ENCODE data around the gene HOXA9.

Gene HOXA9

DNA sequence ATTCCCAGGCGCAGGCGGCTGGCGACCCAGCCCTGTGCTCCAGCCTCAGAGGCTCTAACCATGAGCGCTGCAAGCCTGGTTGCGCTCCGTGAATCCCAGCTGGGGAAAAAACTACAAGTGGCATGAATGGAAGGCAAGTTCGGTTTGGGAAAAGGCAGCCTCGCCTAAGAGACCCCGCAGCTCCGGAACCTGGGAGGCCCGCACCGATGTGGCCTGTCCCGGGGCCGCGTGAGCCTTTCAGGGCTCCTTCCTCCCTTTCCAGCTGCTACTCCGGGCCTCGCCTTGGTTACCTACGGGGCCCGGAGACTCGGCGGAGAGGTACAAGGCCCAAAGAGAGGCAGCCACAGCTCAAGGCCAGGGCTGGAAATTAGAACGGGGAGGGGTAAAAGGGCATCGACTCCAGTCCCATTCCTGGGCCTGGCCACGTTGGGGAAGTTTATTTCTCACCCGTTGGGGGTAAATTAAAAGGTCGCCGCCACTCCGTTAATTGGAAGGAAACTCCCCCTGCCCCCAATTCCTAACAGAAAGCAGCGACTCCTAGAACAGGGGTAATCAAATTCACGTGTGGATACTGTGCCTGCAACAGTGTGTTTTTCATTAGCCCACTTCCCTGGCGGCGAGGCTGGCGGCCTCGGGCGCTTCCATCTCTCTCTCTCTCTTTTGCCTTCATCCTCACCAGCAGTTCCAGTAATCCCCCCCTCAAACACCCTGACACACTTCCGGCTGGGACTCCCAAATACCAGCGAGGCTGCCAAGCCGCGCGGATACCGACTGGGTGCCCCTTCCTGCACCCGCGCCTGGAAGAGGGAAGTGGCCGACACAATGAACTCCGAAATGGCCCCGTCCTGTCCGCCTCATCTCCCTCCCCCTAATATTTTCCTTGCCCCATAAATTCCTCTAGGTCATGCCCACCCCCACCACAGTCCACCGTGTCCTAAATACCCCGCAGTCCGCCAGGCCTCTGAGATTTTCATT lies 1.5 kb upstream of the HOXA9 start (continued):
- TF ChIP-seq, protein P1, sequence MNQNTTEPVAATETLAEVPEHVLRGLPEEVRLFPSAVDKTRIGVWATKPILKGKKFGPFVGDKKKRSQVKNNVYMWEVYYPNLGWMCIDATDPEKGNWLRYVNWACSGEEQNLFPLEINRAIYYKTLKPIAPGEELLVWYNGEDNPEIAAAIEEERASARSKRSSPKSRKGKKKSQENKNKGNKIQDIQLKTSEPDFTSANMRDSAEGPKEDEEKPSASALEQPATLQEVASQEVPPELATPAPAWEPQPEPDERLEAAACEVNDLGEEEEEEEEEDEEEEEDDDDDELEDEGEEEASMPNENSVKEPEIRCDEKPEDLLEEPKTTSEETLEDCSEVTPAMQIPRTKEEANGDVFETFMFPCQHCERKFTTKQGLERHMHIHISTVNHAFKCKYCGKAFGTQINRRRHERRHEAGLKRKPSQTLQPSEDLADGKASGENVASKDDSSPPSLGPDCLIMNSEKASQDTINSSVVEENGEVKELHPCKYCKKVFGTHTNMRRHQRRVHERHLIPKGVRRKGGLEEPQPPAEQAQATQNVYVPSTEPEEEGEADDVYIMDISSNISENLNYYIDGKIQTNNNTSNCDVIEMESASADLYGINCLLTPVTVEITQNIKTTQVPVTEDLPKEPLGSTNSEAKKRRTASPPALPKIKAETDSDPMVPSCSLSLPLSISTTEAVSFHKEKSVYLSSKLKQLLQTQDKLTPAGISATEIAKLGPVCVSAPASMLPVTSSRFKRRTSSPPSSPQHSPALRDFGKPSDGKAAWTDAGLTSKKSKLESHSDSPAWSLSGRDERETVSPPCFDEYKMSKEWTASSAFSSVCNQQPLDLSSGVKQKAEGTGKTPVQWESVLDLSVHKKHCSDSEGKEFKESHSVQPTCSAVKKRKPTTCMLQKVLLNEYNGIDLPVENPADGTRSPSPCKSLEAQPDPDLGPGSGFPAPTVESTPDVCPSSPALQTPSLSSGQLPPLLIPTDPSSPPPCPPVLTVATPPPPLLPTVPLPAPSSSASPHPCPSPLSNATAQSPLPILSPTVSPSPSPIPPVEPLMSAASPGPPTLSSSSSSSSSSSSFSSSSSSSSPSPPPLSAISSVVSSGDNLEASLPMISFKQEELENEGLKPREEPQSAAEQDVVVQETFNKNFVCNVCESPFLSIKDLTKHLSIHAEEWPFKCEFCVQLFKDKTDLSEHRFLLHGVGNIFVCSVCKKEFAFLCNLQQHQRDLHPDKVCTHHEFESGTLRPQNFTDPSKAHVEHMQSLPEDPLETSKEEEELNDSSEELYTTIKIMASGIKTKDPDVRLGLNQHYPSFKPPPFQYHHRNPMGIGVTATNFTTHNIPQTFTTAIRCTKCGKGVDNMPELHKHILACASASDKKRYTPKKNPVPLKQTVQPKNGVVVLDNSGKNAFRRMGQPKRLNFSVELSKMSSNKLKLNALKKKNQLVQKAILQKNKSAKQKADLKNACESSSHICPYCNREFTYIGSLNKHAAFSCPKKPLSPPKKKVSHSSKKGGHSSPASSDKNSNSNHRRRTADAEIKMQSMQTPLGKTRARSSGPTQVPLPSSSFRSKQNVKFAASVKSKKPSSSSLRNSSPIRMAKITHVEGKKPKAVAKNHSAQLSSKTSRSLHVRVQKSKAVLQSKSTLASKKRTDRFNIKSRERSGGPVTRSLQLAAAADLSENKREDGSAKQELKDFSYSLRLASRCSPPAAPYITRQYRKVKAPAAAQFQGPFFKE (tag by site-specific recombination; IDR thresholded peaks at IDR 0.05; ENCODE audit: borderline replicate concordance) = no peak
- TF ChIP-seq ZNF433 (tag by site-specific recombination; IDR thresholded peaks at IDR 0.05; ENCODE audit: low read depth) (no peak), ZNF174 (tag by site-specific recombination; IDR thresholded peaks at IDR 0.05) (no peak), ZNF596 (tag by site-specific recombination; IDR thresholded peaks at IDR 0.05) (peak; percentile 52), ZNF266 (tag by site-specific recombination; IDR thresholded peaks at IDR 0.05; ENCODE audit: low read depth) (no peak), ZNF426 (tag by site-specific recombination; IDR thresholded peaks at IDR 0.05) (no peak), SP7 (tag by site-specific recombination; IDR thresholded peaks at IDR 0.05) (peak; percentile 11; the same call in 1 of the 2 replicates), ZNF544 (tag by site-specific recombination; IDR thresholded peaks at IDR 0.05) (no peak), ZNF19 (tag by site-specific recombination; IDR thresholded peaks at IDR 0.05; ENCODE audit: low read depth) (no peak), MYNN (tag by site-specific recombination; IDR thresholded peaks at IDR 0.05; ENCODE audit: borderline replicate concordance) (no peak), ZBTB21 (tag by site-specific recombination; IDR thresholded peaks at IDR 0.05) (no peak), ZNF510 (tag by site-specific recombination; IDR thresholded peaks at IDR 0.05; ENCODE audit: insufficient replicate concordance) (no peak), ZBTB8A (tag by site-specific recombination; IDR thresholded peaks at IDR 0.05) (peak; percentile 42; the same call in 1 of the 2 replicates), ZNF626 (tag by site-specific recombination; IDR thresholded peaks at IDR 0.05) (no peak), ZNF157 (tag by site-specific recombination; IDR thresholded peaks at IDR 0.05) (no peak), ZNF324 (tag by site-specific recombination; IDR thresholded peaks at IDR 0.05) (no peak), ZNF169 (tag by site-specific recombination; IDR thresholded peaks at IDR 0.05) (no peak)
- TF ChIP-seq, protein P2, sequence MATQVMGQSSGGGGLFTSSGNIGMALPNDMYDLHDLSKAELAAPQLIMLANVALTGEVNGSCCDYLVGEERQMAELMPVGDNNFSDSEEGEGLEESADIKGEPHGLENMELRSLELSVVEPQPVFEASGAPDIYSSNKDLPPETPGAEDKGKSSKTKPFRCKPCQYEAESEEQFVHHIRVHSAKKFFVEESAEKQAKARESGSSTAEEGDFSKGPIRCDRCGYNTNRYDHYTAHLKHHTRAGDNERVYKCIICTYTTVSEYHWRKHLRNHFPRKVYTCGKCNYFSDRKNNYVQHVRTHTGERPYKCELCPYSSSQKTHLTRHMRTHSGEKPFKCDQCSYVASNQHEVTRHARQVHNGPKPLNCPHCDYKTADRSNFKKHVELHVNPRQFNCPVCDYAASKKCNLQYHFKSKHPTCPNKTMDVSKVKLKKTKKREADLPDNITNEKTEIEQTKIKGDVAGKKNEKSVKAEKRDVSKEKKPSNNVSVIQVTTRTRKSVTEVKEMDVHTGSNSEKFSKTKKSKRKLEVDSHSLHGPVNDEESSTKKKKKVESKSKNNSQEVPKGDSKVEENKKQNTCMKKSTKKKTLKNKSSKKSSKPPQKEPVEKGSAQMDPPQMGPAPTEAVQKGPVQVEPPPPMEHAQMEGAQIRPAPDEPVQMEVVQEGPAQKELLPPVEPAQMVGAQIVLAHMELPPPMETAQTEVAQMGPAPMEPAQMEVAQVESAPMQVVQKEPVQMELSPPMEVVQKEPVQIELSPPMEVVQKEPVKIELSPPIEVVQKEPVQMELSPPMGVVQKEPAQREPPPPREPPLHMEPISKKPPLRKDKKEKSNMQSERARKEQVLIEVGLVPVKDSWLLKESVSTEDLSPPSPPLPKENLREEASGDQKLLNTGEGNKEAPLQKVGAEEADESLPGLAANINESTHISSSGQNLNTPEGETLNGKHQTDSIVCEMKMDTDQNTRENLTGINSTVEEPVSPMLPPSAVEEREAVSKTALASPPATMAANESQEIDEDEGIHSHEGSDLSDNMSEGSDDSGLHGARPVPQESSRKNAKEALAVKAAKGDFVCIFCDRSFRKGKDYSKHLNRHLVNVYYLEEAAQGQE (tag by site-specific recombination; IDR thresholded peaks at IDR 0.05) = no peak
- TF ChIP-seq, protein P3, sequence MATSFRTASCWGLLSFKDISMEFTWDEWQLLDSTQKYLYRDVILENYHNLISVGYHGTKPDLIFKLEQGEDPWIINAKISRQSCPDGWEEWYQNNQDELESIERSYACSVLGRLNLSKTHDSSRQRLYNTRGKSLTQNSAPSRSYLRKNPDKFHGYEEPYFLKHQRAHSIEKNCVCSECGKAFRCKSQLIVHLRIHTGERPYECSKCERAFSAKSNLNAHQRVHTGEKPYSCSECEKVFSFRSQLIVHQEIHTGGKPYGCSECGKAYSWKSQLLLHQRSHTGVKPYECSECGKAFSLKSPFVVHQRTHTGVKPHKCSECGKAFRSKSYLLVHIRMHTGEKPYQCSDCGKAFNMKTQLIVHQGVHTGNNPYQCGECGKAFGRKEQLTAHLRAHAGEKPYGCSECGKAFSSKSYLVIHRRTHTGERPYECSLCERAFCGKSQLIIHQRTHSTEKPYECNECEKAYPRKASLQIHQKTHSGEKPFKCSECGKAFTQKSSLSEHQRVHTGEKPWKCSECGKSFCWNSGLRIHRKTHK (tag by site-specific recombination; IDR thresholded peaks at IDR 0.05) = no peak
- TF ChIP-seq, protein P4, sequence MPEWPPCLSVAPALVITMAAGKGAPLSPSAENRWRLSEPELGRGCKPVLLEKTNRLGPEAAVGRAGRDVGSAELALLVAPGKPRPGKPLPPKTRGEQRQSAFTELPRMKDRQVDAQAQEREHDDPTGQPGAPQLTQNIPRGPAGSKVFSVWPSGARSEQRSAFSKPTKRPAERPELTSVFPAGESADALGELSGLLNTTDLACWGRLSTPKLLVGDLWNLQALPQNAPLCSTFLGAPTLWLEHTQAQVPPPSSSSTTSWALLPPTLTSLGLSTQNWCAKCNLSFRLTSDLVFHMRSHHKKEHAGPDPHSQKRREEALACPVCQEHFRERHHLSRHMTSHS (tag by site-specific recombination; IDR thresholded peaks at IDR 0.05) = no peak
- TF ChIP-seq, protein P5, sequence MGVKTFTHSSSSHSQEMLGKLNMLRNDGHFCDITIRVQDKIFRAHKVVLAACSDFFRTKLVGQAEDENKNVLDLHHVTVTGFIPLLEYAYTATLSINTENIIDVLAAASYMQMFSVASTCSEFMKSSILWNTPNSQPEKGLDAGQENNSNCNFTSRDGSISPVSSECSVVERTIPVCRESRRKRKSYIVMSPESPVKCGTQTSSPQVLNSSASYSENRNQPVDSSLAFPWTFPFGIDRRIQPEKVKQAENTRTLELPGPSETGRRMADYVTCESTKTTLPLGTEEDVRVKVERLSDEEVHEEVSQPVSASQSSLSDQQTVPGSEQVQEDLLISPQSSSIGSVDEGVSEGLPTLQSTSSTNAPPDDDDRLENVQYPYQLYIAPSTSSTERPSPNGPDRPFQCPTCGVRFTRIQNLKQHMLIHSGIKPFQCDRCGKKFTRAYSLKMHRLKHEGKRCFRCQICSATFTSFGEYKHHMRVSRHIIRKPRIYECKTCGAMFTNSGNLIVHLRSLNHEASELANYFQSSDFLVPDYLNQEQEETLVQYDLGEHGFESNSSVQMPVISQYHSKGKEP (tag by site-specific recombination; IDR thresholded peaks at IDR 0.05) = no peak
- TF ChIP-seq, protein P6, sequence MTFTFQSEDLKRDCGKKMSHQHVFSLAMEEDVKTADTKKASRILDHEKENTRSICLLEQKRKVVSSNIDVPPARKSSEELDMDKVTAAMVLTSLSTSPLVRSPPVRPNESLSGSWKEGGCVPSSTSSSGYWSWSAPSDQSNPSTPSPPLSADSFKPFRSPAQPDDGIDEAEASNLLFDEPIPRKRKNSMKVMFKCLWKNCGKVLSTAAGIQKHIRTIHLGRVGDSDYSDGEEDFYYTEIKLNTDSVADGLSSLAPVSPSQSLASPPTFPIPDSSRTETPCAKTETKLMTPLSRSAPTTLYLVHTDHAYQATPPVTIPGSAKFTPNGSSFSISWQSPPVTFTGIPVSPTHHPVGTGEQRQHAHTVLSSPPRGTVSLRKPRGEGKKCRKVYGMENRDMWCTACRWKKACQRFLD (tag by site-specific recombination; IDR thresholded peaks at IDR 0.05) = no peak
